GM12891 (cell line): Measurements from ENCODE around the gene DNAJB7.
"Not testable (repeated sequence)": the region's sequence is repeated elsewhere in the genome, so short reads cannot be mapped to it uniquely, and the experiment has no call there.

ENCODE experiments used
- DNase-seq: peaks from one replicate; pipeline ENCODE4 v3.0.0; 2011; ENCODE audit warnings: low spot score; ENCODE audit not compliant: insufficient read length
- FAIRE-seq: peaks from 2 replicates; lab custom pipeline; 2011; peaks lifted over from hg19 to GRCh38; lab: Jason Lieb, UNC
- PAX5 ChIP-seq: IDR thresholded peaks from 2 replicates; pipeline ENCODE4 v1.6.1; 2011; ENCODE audit warnings: low read length, moderate library complexity, mild to moderate bottlenecking; ENCODE audit not compliant: insufficient read depth, severe bottlenecking
- POLR2A ChIP-seq: IDR thresholded peaks from 2 replicates; pipeline ENCODE4 v1.6.1; 2011; ENCODE audit warnings: low read depth, low read length, control low read depth
- POLR2AphosphoS5 ChIP-seq: IDR thresholded peaks from 2 replicates; pipeline ENCODE4 v1.6.1; 2011; ENCODE audit warnings: low read depth, low read length, control low read depth
- POU2F2 ChIP-seq: IDR thresholded peaks from 2 replicates; pipeline ENCODE4 v1.6.1; 2011; ENCODE audit warnings: low read depth, mild to moderate bottlenecking, control low read depth, low read length, moderate library complexity
- SPI1 ChIP-seq: IDR thresholded peaks from 2 replicates; pipeline ENCODE4 v1.6.1; 2011; ENCODE audit warnings: low read depth, low read length, control low read depth
- TAF1 ChIP-seq: IDR thresholded peaks from 2 replicates; pipeline ENCODE4 v1.6.1; 2011; ENCODE audit warnings: low read depth, low read length, control low read depth

Gene DNAJB7

DNA sequence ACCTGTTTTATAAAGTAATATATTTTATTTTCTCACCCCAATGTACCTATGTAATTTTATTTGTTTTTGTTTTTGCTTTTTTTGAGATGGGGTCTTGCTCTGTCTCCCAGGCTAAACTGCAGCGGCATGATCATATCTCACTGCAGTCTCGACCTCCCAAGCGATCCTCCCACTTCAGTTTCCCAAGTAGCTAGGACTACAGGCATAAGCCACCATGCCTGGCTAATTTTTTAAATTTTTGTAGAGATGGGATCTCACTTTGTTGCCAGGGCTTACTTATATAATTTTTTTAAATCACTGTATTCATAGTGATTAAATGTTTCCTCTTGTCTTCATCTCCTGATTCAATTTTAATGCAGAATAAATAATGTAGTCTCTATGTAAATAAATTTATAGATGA, 13.2 kb upstream of the DNAJB7 start:
- FAIRE-seq (no peak), DNase-seq (no peak)
- TF ChIP-seq POLR2AphosphoS5 (no peak), POLR2A (no peak), SPI1 (no peak), PAX5 (no peak)

DNA sequence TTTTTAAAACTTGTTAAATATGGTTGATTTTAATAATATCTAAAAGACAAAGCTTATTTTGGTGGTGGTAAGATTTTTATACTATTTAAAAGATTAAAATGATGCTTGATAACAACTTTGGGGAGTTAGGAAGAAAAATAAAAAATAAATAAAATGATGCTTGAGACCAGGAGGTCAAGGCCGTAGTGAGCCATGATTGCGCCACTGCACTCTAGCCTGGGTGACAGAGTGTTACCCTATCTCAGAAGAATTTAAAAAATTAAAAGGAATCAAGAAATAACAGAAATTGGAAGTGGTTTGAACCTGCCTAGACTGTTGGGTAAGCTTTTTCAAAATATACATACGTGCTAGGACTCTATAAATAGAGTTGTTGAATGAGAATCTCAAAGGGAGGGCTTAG, 12.1 kb upstream of the DNAJB7 start:
- DNase-seq: no peak
- no peak for FAIRE-seq
- TF ChIP-seq POLR2AphosphoS5 (no peak), POLR2A (no peak), PAX5 (no peak), POU2F2 (no peak), TAF1 (no peak), SPI1 (no peak)

DNA sequence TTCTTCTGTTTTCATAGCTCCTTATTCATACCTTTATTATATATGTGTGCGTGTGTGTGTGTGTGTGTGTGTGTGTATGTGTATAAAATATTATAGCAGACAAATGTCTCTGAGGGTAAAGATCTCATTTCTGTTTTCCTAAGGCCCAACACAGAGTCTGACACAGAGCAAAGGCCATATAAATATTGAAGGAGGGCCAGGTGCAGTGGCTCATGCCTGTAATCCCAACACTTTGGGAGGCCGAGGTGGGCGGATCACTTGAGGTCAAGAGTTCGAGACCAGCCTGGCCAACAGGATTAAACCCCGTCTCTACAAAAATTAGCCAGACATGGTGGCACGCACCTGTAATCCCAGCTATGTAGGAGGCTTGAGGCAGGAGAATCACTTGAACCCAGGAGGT, 6.5 kb upstream of the DNAJB7 start:
- not testable (repeated sequence) for DNase-seq, FAIRE-seq

DNA sequence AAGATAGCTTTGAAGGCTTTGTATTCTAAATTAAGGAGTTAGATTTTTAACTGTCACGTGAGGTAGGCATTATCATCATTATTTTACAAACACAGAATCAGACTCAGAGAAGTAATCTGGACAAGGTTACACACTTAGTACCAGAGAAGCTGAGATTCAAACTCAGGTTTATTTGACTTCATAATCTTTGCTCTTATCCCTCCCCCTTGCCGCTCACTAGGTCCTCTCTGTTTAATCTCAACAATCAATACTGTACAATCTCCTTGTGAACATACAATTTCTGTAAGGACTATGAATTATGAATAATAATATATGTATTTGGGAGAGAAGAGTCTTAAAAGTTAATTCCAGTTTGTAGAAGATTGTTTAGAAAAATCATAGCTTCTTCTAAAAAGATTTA, 5.2 kb upstream of the DNAJB7 start:
- TF ChIP-seq SPI1: no peak
- no peak for TF ChIP-seq POLR2A
- no peak for TF ChIP-seq POU2F2
- TF ChIP-seq TAF1: no peak
- no peak for DNase-seq
- no peak for FAIRE-seq

DNA sequence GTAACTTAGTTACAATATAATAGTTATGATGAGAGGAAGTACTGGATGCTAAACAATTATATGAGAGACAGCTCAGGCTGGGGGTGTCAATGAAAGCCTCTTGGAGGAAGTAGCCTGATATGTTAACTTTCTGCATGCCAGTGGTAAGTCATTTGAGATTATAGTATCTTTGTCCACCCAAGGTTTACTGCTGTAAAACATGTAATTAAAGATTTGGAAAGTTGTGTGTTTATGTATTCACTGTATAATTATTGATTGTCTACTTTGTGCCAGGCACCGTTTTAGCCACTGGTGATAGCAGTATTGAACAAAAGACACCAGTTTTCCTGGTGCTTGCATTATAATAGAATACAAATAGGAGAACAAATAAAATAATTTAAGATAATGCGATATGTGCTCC, 624 bp upstream of the DNAJB7 start:
- DNase-seq (no peak), FAIRE-seq (no peak)
- TF ChIP-seq POU2F2: no peak
- TF ChIP-seq SPI1: no peak
- TF ChIP-seq POLR2AphosphoS5: no peak
- TF ChIP-seq PAX5: no peak
- TF ChIP-seq POLR2A: no peak
- no peak for TF ChIP-seq TAF1

DNA sequence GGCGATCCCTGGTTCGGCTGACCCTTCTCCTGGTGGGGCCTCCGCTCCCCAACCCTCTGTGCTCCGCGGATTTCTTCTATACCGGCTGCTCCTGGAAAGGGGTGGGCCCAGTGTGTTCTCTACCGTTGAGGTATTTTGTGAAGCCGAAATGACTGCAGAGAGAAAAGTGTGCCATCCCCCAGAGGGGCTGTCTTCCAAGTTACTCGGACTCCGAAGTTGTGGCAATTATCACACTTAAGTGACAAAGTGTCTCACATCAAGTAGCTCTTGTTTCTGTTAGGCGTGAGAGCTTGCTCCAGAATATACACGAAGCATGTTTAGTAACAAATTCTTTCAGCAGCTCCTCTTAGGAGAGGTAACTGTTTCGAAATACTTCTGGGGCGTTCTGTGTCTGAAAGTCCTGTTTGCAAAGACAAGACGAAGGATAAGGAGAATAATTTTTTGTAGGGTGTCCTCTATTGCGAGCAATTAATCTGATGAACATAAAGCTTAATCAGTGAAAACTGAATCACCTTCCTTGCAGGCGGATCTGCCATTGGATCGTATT, 4.5 kb downstream of the DNAJB7 start:
- DNase-seq (no peak), FAIRE-seq (peak; percentile 9)
- TF ChIP-seq PAX5 (no peak), TAF1 (no peak), POLR2A (no peak), POU2F2 (no peak), SPI1 (no peak), POLR2AphosphoS5 (no peak)

DNA sequence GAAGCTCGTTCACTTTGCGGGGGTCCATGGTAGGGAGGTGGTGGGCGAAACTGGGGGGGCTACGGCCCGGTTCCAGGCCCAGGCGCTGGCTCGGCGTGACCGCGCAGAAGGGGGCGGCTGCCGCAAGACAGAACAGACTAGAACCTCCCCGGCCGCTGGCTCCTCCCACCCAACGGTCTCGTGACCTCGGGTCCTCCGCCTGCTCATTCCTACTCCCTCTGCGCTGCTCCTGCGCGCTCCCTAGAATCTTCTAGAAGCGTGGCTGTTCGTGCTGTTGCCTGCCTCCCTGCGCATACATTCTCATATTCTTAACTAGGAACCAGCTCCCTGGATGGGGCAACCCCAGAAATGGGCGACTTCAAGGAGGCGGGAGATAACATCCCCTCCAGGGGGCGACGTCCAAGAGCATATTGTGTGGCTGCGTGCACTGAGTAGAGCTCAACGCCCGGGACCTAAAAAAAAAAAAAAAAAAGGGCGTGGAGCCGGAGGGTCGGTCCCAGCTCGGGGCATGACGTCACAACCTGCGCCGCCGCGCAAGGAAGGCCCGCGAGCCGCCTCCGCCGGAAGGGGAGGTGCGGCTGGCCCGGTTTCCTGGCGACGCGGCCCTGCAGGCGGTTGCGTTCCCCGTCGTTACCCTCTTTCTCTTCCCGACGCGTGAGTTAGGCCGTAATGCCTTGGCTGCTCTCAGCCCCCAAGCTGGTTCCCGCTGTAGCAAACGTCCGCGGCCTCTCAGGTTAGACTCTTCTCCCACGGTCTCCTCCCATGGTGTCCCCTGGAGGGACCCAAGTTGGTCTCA, 5.2 kb downstream of the DNAJB7 start, which contains the start of the genes ST13 and XPNPEP3:
Gene ST13 (minus strand): TSS at position 127 of the 796 bp plus-strand sequence. CDS start 99 bp downstream, at position 28.
Gene XPNPEP3 (plus strand): TSS at position 636 of the 796 bp plus-strand sequence. CDS start 34 bp downstream, at position 670.
- TF ChIP-seq PAX5: peak; percentile 1
- TF ChIP-seq POLR2A: peak; percentile 78
- TF ChIP-seq TAF1: peak; percentile 33
- no peak for TF ChIP-seq POU2F2
- peak; percentile 38 for TF ChIP-seq POLR2AphosphoS5
- TF ChIP-seq SPI1: no peak
- peak; percentile 76 for DNase-seq
- peak; percentile 99 for FAIRE-seq

DNA sequence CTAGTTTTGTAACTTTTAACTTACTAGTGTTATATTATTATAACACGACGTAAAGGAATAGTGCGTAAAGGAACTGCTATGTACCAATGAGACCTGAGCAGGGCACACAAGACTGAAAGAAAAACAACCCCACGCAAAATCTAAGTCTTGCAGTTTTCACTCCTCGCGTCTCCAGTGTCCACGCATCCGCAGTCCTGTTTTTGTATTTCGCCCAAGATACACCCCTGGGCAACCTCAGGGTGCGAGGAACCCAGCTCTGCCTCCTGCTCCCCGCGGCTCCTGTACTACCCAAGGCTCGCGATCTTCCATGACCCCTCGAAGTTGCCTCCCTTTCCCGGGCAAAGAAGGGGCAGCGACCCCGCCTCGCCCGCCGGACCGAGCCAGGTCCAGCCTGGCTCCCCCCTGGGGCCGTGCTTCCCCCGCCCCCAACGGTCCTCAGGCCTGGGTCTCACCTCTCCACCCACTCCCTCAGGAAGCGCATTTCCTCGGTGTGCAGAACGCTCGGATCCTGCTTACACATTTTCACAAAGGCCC, 5.9 kb downstream of the DNAJB7 start:
- DNase-seq (peak; percentile 5), FAIRE-seq (no peak)
- TF ChIP-seq SPI1: no peak
- TF ChIP-seq TAF1: no peak
- no peak for TF ChIP-seq POU2F2

DNA sequence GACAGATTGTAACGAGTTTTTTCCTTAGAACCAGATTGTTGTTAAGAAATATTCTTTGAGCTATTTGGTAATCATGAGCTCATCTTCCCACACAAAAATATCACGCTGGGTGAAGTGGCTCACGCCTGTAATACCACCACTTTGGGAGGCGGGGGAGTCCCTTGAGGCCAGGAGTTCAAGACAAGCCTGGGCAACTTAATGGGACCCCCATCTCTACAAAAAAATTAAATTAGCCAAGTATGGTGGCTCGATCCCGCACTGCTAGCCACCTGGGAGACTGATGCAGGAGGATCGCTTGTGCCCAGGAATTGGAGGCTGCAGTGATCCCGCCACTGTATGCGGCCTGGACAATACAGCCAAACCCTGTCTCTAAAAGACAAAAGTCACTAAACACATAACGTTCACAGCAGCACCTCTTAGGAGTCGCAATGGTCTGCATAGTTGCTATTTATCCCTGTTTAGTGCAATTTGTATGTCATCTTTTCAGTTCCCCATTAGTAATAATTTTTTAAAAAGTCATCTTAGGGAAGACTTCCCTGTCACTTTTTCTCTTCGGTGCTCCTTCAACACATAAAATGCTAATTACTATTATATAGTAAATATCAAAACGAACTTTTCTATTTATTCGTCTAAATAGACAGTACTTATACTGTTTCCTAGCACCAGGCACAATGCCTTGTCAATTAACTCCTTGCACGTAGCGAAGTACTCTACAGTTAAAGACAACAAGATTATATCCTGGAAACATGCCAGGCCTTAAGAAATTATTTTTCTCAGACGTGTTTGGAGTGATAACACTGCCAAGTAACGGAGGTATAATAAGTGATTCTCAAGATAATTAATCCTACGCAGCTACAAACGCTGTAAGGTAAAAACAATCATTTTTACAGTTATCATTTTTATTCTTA, 6.6 kb downstream of the DNAJB7 start:
- DNase-seq (no peak), FAIRE-seq (peak; percentile 45)

More for the DNA sequence above, 6.6 kb downstream of the DNAJB7 start:
- peak; percentile 64 for TF ChIP-seq SPI1
- no peak for TF ChIP-seq POLR2AphosphoS5
